Esophagus mucosa (tissue), 1 donor: Measurements from ENCODE around the gene PNISR. TPM values are rescaled to one million over a fixed set of nuclear protein-coding genes. Genes with fewer than 3 reads are reported as not detected.
"Not testable (repeated sequence)": the region's sequence is repeated elsewhere in the genome, so short reads cannot be mapped to it uniquely, and the experiment has no call there.

Experiments used
- ATAC-seq: fragments of 200-7000 bp; cut with Tn5 transposase; one replicate; pipeline ENCODE4 v1.9.1; 2020
- total RNA-seq: library from RNA; stranded (reverse); gene quantifications from one replicate; pipeline ENCODE4 v1.2.4, GENCODE V29; 2023
- donor health status: DM: yes; HTN: yes; CAD: no.

PNISR gene, protein sequence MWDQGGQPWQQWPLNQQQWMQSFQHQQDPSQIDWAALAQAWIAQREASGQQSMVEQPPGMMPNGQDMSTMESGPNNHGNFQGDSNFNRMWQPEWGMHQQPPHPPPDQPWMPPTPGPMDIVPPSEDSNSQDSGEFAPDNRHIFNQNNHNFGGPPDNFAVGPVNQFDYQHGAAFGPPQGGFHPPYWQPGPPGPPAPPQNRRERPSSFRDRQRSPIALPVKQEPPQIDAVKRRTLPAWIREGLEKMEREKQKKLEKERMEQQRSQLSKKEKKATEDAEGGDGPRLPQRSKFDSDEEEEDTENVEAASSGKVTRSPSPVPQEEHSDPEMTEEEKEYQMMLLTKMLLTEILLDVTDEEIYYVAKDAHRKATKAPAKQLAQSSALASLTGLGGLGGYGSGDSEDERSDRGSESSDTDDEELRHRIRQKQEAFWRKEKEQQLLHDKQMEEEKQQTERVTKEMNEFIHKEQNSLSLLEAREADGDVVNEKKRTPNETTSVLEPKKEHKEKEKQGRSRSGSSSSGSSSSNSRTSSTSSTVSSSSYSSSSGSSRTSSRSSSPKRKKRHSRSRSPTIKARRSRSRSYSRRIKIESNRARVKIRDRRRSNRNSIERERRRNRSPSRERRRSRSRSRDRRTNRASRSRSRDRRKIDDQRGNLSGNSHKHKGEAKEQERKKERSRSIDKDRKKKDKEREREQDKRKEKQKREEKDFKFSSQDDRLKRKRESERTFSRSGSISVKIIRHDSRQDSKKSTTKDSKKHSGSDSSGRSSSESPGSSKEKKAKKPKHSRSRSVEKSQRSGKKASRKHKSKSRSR
- 27.7 TPM for total RNA-seq

DNA sequence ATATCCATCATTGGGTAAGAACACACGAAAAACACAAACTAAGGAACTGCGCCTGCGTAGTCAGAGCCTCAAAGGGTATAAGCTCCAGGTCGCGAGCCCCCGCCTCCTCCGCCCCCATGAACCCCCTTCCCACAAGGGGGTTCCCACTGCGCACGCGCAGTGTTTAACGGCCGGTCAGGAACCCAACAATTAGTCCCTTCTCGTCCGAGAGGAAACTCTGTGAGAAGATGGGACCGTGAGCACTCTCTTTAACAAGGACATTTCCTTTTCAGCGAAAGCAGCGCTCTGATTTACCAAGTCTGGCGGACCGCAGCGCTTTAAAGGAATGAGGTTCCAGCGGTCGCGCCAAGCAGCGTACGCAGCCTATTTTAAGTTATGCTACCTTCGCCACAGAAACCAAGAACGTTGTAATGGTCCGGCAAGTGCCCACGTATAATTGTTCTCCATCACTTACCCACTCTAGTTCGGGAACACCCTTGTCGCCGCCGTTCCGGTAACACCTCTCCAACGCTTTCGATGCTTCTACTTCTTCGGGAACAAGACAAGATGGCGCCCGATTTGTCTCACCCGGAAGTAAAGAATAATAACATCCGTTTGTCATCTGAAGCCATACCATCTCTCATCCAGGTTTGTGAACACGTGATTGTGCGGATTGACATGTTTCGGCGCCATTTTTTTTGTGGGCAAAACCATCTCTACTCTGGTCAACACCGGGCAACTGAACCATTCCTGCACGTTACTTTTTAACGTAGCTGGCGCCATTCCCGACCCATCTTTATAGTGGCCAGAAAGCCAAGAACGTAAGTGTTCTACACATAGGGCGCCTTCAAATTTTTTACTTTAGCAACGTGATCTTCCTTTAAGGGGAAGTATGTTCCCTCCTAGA is at the start of gene PNISR:
Gene PNISR (minus strand): TSS at position 548 of the 886 bp plus-strand sequence. CDS start 10,649 bp downstream, outside the sequence.
- peak; percentile 98 for ATAC-seq

DNA sequence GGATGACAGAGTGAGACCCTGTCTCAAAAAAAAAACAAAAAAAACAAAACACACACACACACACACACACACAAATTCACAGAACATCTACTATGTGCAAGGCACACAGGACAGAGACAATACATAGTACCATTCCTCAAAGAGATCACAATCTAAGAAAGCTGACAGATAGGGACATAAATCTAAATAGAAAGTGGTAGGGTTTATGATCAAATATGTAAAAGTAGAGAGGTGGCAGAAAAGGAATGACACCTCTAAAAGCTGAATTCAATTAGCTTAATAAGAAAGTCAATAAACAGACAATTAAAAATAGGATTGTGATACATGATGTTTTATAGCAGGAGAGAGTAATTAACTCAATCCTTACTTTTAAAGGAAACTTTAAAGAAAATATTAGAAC is 48.6 kb upstream of the PNISR start:
- ATAC-seq: no peak

DNA sequence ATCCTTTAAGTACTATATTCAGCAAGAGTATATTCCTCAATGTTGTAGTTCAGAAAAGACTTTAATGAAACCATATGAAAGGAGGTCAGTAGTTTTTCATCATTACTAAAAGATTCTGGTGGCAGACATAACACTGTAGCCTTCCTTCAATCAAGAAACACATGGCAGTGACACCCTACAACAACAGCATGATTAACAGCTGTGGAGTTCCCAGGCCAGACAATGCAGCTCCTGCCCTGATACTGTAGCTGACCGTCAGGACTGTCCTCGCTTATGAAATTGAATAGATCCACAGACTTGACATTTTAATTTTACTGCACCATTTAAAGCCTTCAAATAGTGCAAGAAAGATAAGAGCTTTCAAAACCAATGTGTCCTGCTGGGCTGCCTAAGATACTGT is 46.5 kb upstream of the PNISR start:
- no peak for ATAC-seq

DNA sequence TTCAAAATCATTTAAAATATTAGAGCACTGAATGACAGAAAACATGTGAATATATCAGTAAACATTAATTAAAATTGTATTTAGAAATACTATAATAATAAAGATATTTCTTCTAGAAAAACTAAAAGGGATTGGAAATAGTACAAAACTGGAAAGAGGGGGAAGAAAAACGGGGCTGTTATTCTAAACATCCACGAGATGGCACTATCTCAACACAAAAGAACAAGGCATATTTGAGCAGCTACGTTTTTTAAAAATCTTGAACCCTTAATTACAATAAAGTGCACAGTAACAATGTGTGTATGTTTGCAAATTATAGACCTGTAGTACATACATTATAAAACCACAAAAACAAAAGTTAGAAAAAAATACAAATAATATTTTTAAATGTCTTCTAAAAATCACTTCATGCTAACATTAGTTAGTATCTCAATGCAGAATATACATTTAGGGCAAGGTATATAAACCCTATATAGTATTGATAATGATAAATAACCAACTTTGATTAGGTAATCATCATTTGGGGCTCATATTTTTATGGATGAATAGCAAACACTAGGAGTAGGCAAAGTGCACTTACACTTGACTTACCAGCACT is 42.5 kb upstream of the PNISR start:
- ATAC-seq: no peak

DNA sequence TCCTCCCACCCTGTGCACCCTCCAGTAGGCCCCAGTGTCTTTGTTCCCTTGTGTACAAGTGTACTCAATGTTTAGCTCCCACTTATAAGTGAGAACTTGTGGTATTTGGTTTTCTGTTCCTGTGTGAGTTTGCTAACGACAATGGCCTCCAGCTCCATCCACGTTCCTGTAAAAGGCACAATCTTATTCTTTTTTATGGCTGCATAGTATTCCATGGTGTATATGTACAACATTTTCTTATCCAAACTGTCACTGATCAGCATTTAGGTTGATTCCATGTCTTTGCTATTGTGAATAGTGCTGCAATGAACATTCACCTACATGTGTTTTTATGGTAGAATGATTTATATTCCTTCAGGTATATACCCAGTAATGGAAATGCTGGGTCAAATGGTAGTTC is 34.0 kb upstream of the PNISR start:
- ATAC-seq: not testable (repeated sequence)

DNA sequence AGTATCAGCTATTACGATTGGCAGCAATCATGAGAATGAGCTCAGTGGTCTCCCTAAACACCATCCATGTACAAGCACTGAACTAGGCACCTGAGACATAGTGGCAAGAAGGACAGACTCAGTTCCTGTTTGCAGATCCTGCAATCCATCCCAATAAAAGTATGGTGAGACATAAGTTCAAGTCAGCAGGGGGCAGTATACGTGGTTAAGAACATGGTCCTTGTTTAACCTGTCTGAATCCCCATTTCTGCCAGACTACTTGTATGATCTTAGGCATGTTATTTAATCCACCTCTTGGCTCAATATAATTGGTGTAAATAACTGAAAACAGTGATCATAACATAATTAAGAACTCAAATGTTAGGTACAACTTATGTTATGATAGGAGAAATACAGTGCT is 33.2 kb upstream of the PNISR start:
- no peak for ATAC-seq

DNA sequence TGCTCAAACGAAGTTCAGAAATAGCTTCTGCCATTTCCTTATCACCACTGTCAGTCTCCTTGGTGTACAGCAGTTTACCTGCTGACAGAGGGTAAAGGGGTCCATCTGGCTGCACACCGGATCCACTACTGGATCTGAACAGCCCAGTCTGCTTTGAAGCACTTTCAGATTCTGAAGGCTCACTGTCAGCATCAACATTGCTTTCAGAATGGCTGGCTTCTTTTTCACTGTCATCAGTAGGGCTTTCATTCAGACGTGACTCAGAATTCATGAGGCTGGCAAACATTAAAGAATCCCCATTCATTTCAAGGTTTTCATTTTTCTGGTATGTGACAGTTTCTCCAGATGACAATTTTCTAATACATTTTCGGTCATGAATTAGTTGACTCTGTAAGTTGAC is 21.0 kb upstream of the PNISR start:
- ATAC-seq: no peak

DNA sequence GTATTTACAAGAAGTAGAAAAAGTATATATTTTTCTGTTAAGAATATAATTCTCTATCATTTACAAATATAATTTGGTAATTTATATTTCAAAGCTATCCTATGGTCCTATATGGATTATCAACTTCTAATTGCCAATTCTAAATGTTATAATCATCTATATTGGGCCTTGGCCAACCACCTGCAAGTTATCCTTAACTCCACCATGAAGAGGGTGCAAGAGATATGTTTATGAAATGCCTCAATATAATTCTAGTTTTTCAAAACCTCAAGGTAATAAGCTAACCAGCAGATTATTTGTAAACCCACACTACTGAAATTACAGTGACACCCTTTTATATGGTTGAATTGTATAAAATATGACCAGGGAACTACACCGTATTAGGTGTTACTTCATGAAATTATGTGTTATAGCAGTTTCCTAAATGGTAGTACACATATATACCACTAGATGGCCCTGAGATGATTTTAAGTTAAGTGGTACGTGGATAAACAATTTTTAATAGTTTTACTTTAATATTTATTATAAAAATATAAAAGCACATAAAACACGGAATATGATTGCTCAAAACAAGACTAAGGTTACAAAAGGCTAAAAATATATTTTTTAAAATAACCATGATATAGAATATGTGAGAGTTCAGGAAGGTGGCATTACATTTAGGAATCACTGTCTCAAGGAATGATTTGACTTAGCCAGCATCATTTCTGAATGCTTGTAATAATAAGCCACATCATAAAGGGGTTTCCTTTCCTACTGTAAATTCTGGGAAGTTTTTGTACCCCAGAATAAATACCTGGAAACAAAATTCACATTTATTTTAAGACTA is 9.8 kb upstream of the PNISR start:
- peak; percentile 51 for ATAC-seq

DNA sequence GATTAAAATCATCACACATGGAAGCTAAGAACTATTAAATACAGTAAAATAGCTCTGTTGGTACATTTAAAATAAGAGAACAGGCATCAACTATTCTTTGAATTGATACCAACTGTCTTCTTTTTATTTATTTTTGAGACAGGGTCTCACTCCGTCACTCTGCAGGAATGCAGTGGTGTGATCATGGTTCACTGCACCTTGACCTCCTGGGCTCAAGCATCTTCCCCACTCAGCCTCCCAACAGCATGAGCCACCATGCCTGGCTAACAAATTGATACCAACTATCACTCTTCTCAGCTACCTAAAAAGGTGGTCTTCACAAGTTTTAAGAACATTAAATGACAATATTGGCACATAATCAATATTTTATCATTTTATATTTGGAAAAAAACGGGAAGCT is 7.8 kb upstream of the PNISR start:
- ATAC-seq: no peak

DNA sequence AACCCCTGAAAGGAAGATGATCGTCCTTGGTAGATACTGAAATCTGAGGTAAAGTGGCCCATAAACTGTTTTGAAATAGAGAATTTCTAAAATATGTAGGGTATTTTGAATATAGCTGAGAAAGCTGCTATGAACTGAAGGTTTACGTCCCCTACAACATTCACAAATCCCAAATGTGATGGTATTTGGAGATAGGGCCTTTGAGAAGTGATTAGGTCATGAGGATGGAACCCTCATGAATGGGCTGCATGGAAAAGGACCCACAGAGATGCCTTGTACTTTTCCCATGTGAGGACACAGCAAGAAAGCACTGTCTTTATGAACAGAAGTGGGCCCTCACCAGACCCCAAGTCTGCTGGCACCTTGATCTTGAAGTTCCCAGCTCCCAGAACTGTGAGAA is 6.8 kb upstream of the PNISR start:
- no peak for ATAC-seq

DNA sequence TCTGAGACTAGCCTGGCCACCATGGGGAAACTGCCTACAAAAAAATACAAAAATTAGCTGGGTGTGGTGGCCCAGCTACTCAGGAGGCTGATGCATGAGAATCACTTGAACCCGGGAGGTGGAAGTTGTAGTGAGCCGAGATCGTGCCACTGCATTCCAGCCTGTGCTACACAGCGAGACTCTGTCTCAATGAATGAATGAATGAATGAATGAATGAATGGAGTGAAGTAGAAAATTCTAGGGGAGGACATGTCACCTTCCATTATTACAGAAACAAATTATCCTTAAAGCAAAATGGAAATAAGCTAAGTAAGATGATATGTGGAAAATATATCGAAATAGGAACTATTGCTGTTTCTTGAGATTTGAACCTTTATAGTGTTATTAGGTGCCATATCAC is 2.9 kb upstream of the PNISR start:
- no peak for ATAC-seq

DNA sequence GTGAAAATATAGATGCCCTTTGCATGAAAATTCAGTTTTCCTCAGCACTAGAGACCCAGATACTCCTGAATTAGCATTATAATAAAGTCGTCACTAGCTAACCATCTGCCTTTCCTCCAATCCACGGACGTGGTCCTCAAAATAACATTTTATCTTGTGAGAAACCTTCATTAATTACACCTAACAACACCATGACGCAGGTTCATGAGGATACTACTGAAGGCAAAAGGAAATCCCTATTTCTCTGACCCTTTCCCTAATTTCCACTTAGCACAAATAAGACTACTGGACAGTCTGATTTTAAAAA is 1.3 kb upstream of the PNISR start:
- ATAC-seq: no peak

DNA sequence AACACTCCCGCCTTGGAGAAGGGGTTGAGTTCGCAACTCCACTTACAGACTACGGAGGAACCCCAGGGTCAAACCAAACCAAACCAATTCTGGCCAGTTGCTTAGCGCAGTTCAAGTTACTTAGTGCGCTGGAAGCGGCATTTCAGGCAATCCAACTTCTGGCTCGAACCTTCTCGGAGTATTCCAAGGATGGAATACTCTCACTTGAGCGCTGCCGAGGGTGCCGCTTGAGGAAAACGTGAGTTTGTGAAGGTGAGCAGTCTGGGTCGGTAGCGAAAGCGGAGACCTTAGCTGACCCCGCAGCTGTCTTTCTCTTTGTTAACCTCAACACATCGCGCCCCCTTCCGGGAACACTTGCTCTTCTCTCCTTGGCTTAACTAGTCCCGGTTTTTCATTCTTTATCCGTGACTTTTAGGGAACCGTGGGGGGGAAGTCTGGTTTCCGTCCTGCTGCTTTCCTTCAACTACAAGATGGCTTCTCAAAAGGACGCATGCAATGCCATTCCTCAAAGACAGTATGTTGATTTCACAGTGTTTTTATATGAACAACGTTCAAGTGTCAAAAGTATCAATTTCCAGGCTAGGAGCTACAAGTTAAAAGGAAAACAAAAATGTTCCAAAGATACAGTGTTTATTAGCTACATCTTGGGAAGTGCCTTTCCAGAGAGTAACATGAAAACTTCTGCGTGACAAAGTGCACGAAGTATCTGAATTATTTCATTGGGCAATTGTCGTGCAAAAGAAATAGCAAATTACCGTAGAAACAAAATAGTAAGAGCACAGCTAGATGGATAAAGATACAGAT is 741 bp upstream of the PNISR start:
- peak; percentile 82 for ATAC-seq

DNA sequence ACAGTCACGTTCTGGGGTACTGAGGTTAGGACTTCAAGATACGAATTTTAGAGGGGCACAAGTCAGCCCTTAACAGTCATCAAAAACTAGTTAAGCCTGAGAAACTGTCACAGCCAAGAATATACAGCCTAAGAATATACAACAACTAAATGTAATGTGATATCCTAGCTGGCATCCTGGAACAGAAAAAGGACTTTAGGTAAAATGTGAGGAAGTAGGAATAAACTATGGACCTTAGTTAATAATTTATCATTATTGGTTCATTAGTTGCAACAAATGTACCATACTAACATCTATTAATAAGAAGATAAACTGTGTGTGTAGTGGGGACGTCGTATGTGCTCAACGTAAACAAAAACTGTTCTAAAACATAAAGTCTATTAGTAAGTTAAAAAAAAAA is 1.1 kb downstream of the PNISR start:
- ATAC-seq: no peak

DNA sequence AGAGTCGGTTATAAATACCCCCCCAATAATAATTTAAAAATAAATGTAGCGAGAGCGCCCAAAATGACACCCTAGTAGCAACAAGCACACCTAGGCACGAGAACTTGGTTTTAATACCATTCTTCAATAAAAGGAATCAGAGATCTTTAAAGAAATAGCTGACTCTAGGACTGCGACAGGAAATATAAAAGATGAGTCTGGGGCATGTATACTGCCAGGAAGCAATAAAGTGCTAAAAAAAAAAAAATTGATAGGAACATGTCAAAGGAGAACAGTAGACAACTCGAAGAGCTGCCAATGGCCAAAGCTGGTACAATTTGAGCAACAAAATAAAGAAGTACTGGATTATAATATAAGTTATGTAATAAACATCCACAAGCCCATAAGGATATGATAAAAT is 2.2 kb downstream of the PNISR start:
- no peak for ATAC-seq

DNA sequence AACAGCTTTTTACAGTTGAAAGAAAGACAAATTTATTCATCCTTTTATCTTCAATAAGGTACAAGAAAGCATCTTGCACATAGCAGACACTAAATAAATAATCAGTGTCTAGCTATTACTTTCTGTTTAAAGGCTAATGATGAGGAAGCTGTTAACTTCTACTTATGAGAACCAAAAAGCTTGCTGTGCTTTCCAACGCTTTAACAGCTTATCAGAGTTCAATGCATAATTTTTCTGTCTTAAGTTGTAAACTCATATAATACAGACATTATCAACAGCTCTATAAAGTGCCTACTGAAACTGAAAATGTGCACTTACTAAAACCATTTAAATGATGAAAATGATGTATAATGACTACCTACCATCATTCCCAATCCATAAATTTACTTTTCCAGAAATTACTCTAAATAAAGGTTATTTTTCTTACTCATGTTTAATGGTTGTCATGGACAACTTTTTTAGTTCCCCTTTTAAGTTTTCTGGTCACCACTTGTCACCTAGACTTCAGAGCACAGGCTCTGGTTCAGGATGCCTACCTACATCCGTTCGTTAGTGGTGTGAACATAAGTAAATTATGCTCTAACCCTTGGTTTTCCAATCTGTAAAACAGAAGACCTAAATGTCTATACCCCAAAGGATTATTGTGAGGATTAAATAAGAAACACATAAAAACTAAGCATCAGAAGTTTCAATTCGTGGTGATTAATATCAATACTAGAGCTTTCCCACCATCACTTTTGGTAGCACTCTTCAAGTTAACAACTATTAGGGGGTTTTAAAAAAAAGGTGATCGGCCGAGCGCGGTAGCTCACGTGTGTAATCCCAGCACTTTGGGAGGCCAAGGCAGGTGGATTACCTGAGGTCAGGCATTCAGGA is 8.0 kb downstream of the PNISR start:
- ATAC-seq: no peak

DNA sequence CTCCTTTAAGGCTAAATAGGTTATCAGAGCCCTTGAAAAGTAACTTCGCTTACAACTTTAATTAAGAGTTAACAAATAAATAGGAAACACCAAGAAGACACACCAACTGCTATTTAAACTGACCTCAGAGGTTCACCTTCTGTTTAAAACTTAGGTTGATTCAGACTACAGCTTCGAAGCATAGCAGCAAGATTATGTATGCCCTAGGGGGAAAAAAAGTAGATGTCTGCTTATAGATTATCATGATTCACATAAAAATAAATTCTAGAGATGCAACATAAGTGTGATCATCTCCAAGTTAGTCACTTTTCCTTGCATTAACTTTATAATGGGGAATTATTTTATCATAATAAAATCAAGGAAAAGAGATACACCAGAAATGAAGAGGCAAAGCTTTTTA is 8.9 kb downstream of the PNISR start:
- no peak for ATAC-seq

DNA sequence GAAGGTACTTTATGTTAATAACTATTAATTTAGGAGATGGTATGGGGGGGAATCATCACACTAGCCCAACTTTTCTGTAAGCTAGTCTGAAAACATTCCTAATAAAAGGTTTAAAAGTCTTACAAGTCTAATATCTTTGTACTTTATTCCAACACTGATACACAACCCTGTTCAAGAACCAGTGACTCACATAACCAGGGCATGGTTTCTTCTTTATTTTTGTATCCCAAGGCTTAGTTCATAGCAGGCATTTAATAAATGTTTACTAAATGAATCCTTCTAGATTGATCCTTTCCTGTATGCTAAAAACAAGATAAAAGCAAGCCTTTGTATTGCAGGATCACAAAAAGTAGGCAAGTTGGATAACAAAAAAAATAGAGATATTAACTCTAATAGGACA is 9.7 kb downstream of the PNISR start:
- no peak for ATAC-seq

DNA sequence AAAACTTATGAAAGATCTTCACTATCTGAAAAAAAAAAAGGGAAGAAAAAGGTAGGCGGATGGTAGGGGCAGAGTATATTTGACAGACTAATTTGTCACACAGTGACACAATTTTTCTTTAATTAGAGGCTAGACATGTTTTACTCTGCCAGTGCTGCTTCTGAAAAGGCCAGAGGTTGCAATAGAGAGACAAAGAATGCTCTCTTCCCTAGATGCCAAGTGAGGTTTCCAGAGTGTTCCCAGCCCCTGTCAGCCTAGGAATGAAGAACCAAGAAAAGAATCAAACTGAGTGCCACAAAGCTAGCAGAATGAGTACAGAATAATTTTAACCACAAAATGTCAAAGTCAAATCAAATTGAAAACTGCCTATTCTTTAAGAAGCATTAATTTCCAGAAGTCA is 13.0 kb downstream of the PNISR start:
- no peak for ATAC-seq

DNA sequence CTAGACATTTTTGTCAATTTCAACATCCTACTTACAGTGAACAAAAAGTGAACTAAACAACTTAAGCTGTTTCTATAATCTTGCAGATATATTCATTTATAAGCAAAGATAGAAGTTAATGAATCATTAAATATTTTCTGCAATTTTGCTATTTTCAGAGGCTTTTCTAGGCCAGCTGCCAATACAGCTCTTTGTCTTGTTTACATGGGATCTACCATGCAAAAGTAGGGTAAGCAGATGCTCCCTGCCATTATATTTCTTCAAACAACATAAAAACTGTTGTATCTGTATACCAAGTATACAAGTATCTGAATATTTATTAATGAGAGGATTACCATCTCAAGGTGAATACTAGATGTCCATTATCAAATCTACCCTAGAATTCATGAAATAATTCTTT is 15.4 kb downstream of the PNISR start:
- ATAC-seq: no peak
